Breast epithelium (tissue), 3 donors: Measurements from ENCODE around the gene DNAH10.

Source experiments
- CTCF ChIP-seq, 3 donors: fragments of 450-650 bp; IDR thresholded peaks; one replicate each; pipeline ENCODE4 v1.5.1; 2016 to 2017; ENCODE audit warnings: antibody characterized with exemption in 3 of 3, mild to moderate bottlenecking in 3 of 3, moderate library complexity in 3 of 3
- POLR2A ChIP-seq: fragments of 450-650 bp; IDR thresholded peaks from one replicate; pipeline ENCODE4 v1.6.1; 2016; ENCODE audit warnings: antibody characterized with exemption, mild to moderate bottlenecking, moderate library complexity

DNA sequence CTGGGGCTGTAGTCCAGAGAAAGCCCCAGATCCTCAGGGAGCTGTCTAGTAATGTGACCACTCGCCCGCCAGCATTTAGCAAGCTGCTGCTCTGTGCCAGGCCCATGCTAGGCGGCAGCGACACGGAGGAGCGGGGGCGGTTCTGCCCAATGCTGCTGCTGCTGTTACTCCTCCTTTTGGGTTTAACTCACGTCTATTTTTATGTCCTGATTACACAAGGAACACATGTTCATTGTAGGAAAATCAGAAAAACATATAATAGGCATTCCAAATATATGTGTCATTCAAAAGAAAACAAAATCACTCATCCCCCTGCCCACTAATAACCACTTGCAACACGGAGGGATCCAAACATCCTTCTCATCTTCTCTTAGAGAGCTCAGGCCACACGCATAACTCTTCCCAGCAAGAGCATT, 180.1 kb downstream of the DNAH10 start:
- TF ChIP-seq CTCF (IDR thresholded peaks at IDR 0.05) (no peak), POLR2A (no peak)
